HG03575 (cell line): Measurements from ENCODE around the gene ROR1.
"Not testable (repeated sequence)": the region's sequence is repeated elsewhere in the genome, so short reads cannot be mapped to it uniquely, and the experiment has no call there.

ENCODE experiments used
- ATAC-seq: cut with Tn5 transposase; IDR thresholded peaks from one replicate; pipeline ENCODE4 v1.9.1; 2021; ENCODE audit not compliant: unreplicated experiment, insufficient number of reproducible peaks, low FRiP score; ENCODE audit errors: extremely low read depth

Gene ROR1

GRCh38 chr1:63817152-63817667 is 43.4 kb downstream of the ROR1 start:
- ATAC-seq = no peak

GRCh38 chr1:63817700-63818099 is 43.9 kb downstream of the ROR1 start:
- ATAC-seq = no peak

GRCh38 chr1:63818567-63819325 is 44.9 kb downstream of the ROR1 start:
- no peak for ATAC-seq

- no peak for ATAC-seq
These were observed 46.0 kb downstream of the ROR1 start for GRCh38 chr1:63819795-63820194.

GRCh38 chr1:63821091-63822005 is 47.5 kb downstream of the ROR1 start:
- ATAC-seq = no peak

GRCh38 chr1:63822540-63822939 is 48.7 kb downstream of the ROR1 start:
- ATAC-seq = no peak

- no peak for ATAC-seq
These were observed 50.6 kb downstream of the ROR1 start for GRCh38 chr1:63824451-63824850.

GRCh38 chr1:63825111-63825510 is 51.3 kb downstream of the ROR1 start:
- no peak for ATAC-seq

GRCh38 chr1:63826246-63826861 is 52.5 kb downstream of the ROR1 start:
- ATAC-seq = not testable (repeated sequence)

- ATAC-seq = no peak
These were observed 53.8 kb downstream of the ROR1 start for GRCh38 chr1:63827411-63828321.

GRCh38 chr1:63828322-63829044 is 54.7 kb downstream of the ROR1 start:
- no peak for ATAC-seq

GRCh38 chr1:63829349-63830327 is 55.8 kb downstream of the ROR1 start:
- no peak for ATAC-seq

GRCh38 chr1:63831409-63831808 is 57.6 kb downstream of the ROR1 start:
- ATAC-seq = no peak

GRCh38 chr1:63833363-63834119 is 59.7 kb downstream of the ROR1 start:
- ATAC-seq = no peak

GRCh38 chr1:63835128-63835527 is 61.3 kb downstream of the ROR1 start:
- ATAC-seq = no peak

GRCh38 chr1:63836374-63836773 is 62.6 kb downstream of the ROR1 start:
- ATAC-seq = no peak
